ENCODE data around the gene TMCC1.
"Not testable (repeated sequence)": the region's sequence is repeated elsewhere in the genome, so short reads cannot be mapped to it uniquely, and the experiment has no call there.

Gene TMCC1

DNA sequence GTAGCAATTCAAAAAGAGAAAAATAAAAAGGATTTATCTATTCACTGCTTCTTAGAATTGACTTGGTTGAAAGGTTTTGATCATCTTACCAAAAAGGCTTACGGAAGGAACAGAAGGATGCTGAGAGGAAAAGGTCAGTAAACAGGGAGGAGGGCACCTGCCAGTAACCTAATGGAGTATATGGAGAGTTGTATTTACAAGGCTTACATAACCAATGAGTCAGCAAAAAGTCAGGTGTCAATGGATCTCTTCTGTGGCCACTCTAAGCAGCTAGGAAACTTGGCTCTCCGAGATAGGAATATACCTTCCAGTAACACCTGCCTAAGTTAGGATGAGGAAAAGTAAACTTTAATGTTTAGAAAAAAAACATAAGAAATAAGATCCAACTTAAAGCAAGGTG is 206.6 kb downstream of the TMCC1 start:
- DNase-seq (ENCODE audit: low spot score), result peak; percentile 26

DNA sequence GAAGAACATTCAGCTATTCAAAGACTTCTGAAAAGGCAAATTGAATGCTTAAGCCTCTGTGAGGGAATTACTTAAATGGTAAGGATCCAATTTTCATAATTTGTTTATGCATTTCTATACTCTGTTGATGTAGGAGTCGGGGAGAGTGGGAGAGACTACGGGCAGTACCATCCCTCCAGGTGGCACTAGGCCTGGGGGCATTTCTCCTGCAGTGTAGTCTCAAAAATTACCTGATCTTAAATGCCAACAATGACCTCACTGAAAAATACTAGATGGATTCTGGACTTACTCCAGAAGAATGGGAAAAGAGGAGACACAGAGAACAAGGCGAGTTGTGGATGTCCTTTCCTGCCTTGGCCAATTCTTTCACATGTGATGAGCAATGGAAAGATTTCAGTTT is 209.2 kb downstream of the TMCC1 start:
- DNase-seq (ENCODE audit: low spot score), result no peak

DNA sequence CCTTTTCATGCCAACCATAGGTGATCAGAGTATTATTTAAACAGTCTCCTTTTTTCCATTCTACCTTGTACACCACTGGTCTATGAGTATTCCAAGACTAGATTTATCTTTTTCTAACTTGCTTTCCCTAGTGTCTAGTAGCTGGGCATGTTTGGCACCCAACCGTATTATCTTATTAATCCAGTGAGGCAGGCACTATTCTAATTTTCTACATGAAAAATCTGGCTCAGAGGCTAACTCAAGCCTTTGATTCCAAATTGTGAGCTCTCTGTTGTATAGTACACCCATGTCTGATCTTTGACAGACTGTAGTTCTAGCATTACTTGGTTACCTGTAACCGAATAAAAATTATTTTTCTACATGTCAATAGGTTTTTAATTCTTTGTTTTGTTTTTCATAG is 210.3 kb downstream of the TMCC1 start:
- no peak for DNase-seq (ENCODE audit: low spot score)

DNA sequence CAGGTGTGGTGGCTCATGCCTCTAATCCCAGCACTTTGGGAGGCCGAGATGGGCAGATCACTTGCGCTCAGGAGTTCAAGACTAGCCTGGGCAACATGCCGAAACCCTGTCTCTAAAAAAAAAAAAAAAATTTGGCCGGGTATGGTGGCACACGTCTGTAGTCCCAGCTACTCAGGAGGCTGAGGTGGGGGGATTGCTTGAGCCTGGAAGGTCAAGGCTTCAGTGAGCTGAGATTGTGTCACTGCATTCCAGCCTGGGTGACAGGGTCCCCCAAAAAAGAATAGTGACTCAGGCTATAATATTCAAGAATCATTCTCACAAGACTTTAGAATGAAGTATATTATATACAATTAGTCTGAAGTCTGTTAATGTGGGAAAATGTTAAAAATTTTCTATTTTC is 216.5 kb downstream of the TMCC1 start:
- DNase-seq (ENCODE audit: low spot score), result no peak

DNA sequence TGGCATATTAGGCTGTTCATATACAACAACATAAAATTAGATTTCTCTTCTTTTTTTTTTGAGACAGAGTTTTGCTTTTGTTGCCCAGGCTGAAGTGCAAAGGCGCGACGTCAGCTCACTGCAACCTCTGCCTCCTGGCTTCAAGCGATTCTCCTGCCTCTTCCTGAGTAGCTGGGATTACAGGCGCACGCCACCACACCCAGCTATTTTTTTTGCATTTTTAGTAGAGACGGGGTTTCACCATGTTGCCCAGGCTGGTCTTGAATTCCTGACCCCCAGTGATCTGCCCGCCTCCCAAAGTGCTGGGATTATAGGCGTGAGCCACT is 218.8 kb downstream of the TMCC1 start:
- not testable (repeated sequence) for DNase-seq (ENCODE audit: low spot score)

DNA sequence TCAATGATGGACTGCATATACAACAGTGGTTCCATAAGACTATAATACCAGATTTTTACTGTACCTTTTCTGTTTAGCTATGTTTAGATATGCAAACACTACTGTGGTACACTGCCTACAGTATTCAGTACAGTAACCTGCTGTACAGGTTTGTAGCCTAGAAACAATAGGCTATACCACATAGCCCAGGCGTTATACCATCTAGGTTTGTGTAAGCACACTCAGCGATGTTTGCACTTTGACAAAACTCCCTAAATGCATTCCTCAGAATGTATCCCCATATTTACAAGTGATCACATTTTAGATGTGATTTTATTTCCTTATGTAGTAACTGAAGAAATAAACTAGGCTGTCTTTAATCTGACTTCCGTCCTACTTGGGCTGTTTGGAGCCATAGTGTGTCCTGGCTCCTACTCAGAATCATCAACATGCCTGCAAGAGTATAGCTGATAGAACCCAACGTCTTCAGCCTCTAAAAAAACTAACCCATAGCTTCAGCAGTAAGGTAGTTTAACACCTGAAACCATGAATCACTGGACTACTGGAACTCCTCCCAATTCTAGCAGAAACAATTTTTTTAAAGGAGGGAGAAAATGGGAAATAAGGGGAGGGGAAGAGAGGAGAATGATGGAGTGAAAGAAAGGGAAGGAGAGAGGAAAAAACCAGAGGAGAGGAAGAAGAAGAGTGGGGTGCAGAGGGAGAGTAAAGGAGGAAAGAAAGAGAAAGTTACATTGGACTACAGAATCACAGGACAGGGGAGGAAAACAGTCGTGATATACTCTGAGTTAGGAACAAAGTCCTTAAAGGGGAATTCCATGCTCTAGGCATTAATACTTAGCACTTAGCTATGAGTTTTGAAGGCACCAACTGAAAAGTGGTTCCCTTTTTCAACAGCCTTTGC is 219.4 kb downstream of the TMCC1 start:
- DNase-seq (ENCODE audit: low spot score), result no peak

DNA sequence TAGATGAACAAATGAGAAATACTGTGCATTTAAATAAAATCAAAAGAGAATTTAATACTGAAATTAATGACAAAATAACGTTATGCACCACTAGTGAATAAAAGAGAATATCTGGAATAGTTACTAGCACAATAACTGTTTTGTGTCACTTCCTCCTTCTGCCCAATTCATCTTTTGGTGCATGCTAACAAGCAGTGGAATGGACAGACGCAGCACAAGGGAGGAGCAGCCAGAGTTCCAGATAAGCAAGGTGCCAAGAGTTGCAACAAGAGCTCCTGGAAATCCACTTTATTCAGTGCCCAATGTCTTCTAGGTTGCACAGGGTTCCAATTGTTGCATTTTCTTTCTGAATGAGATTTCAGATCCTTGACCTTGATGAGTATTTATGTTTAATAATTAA is 220.5 kb downstream of the TMCC1 start:
- no peak for DNase-seq (ENCODE audit: low spot score)

DNA sequence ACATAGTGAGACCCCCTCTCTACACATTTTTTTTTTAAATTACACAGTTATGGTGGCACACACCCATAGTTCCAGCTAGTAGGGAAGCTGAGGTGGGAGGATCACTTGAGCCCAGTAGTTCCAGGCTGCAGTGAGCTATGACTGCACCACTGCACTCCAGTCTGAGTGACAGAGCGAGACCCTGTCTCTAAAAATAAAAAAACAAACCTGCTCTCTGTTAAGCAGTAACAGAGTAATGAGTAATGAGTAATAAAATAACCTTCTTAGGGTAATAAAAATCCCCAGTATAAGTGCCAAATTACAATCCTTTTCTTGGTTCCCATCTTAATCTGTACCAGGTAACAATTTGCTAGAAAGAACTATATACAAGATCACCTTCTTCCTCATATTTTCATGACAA is 221.1 kb downstream of the TMCC1 start:
- no peak for DNase-seq (ENCODE audit: low spot score)

DNA sequence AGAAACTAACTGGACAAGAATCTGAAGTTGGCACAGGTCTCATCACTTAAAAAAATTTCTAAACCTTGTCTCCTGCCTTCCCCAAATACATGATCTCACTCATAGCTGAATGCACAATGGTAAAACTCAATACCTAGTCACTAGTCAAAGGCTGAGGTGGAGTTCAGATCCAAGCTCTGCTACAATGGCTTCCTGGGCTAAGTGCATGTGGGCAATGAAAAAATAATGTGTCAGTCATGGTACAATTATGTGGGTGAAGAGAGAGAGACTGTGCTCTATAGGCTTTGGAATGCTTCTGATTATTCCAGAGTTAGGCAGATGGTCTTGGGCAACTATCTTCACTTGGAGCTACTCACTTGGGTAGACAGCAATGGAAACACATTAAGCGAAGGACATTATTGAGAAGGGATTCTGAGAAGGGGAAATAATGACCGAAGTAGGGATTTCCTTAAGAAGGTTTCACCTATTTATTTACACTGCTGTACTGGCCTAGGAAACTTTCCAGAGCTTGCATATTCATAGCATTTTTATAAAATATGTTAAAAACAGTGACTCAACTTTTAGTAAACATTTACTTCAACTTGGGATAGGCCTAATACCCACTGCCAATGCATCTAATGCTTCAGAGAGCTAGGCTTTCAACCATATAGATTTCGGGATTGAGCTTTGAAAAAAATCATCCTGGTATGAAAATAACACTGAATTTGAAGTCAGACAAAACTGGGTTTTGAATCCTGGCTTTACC is 228.3 kb downstream of the TMCC1 start:
- DNase-seq (ENCODE audit: low spot score), result peak; percentile 13

DNA sequence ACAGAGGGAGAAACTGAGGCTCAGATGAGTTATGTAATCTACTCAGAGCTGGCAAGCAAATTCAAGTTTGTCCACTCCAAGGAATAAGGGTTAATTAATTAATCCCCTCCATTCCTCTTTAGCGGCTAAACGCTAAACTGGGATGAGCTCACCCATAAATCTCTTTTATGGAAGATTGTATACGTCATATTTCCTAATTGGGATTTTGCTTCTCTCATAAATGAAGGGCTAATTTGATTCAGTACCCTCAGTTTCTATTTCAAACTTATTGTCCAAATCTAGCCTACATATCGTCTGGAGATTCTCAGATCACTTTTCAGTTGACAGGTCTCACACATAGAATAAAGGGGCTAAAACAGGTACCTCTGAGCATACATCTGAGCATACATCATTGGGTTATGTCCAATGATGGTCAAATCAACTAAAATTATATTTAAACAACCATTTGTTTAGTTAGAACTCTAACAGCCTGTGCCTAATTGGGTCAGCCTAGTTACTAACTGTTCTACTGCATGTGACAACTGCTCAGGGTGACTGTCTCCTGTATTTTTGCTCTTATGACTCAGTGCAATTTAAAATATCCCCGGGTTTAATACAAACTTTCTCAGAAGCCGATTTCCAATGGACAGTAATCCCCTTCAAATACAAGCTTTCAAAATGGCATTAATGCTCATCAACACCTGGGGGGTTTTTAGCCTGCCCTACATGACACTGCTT is 229.4 kb downstream of the TMCC1 start:
- DNase-seq (ENCODE audit: low spot score), result no peak

DNA sequence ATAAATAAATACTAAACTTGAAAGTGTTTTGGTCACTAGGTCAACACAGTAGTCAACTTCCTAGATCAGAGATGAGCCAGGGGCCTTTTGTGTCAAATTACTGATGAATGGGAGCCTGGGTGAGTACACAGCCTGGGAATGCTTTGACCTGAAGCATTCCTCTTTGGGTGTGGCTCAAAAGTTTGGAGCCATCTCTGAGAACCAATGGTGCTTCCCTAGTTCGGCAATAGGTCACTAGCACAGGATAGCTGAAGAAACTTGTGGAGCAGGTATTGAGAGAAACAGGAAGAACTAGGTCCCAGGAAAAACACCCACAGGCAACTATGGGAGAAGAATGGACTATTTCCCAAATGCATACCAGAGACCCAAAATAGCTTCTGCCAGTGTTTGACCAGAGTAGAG is 230.5 kb downstream of the TMCC1 start:
- DNase-seq (ENCODE audit: low spot score), result peak; percentile 81

DNA sequence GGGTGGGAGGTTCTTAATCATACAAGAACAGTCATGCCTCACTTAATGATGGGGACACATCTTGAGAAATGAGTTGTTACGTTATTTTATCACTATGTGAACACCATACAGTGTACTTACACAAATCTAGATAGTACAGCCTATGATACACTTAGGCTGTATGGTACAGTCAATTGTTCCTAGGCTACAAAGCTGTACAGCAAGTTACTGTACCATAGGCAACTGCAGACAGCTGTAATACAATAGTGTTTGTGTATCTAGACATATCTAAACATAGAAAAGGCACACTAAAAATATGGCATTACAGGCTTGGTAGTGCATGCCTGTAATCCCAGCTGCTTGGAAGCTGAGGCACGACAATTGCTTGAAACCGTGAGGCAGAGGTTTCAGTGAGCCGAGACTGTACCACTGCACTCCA is 231.3 kb downstream of the TMCC1 start:
- no peak for DNase-seq (ENCODE audit: low spot score)

DNA sequence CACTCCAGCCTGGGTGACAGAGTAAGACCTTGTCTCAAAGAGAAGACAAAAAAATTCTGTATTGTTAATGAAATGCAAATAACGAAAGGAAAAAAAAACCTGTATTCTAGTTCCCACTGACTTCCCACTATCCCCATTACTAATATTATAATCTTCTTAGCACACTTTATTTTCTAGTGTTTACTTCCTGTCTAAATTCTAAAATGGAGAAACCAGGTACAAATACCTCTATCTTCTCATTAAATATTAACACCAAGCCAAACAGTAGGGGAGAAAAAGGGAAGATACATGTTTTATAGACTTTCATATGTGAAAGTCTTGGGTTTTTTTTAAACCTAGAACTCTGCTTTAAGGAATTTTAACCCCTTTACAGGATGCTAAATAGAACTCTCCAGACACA is 231.7 kb downstream of the TMCC1 start:
- DNase-seq (ENCODE audit: low spot score), result no peak

DNA sequence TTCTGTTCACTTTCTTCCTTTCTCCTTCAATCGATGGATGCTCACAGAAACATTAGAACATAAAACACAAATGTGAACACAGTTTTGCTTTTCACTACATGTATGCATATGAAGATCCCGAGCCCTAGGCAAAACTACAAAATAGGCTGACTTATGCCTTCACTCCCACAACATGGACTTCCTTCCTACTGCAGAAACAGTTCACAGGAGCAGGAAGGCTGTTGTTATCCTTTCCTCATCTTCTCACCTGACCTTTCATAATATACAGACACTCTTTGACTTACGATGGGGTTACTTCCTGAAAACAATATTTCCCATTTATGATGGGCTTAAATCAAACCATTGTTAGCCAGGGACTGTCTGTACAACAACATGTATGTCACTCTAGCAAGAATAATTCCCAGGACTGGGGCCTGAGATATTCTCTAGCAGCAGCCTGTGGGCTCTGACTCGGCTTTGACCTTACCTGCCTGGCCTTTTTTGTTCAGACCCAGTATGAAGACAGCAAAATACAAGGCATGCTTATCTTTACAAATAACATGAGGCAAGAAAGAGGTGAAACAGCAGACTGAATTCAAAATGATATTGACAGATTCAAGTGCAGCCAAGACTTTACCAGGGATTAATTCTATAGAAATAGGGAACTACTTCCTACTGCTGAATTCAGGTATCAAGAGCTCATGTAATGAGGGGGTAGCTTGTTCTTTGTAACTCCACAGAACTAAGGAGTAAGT is 235.2 kb downstream of the TMCC1 start:
- DNase-seq (ENCODE audit: low spot score), result no peak

DNA sequence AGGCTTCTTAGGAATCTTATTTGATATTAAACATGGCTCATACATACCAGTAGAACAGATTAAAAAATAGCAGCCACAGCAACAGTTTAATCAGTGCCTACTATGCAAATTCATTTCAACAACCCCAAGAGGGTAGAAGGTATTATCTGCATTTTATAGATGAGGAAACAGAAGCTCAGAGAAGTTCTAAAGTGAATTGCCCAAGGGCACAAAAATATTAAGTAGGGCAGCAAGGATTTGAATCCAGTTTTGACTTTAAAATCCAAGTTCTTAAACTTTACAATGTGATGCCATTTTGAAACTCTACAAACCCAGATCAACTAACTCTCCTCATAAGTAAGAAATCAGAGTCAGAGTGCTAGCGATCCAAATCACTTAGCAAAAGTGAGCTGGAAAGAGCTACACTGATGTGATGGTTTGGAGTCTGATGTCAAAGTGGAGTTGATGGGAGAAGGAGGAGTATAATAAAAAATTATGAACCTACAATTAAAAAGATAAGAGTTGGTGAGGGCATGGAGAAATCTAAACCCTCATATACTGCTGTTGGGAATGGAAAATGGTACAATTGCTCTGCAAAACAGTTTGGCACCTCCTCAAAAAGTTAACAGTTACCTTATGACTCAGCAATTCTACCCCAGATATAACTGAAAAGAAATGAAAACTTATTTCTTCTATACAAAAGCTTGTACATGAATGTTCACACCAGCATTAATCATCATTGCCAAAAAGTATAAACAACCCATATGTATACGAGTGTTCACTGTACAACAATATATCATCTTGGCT is 236.1 kb downstream of the TMCC1 start:
- DNase-seq (ENCODE audit: low spot score), result no peak

DNA sequence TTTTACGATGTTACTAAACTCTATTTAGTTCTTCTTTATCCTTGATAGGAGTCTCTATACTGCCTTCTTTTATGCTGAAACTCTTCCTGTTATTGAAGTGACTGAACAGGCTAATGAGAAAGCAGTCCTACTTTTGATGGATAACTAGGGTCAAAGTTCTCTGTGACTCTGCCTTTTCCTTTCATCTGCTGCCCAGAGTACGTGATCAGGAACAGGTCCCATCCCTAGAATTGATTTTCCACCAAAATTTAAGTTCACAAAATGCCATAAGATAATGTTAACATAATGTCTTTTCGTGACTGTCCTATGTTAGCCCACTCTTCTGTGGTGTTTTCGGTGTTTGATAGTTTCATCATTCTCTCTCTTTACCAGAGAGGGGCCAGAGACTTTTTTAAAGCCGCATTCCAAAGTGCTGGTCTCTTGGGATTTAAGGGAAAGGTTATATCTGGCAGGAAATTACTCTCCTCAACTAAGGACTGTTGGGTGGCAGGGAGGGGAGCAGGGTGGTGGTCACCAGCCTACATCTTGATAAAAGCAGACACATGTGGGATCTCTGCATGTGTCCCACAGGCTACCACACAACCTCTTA is 236.8 kb downstream of the TMCC1 start:
- peak; percentile 35 for DNase-seq (ENCODE audit: low spot score)

DNA sequence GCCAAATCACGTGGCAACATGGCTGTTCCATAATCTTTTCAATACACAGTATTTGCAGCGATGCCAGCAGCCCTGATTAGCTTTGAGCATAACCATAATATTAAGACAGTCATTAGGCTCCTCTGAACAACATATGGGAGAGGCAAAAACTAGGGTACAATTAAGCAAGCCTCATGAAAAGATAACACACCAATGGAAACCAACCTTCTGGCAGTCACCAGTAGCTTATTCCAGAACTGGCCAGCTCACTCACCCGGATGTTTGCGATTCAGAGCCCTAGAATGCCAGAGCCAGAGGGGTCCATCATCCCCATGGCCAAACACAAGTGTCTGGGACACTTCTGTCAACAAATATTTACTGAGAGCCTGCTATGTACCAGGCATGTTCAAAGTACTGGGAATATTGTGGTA is 238.2 kb downstream of the TMCC1 start:
- no peak for DNase-seq (ENCODE audit: low spot score)

DNA sequence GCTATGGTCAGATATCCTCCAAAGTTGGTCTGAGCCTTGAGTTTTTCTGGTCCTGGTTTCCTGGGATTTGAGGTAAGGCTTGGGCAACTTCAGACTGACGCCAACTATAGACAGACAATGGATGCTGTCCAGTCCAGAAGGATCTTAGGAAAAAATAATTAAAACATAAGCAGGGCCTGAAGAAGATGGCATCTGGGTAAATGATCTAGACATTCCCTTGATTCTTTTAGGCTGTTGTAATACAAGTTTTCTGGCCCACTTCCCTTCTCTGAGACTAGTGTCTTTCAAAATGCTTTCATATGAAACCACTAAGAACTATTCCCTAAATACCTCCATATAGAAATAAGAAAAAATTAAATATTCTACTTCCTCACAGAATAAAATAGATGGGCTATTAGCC is 239.4 kb downstream of the TMCC1 start:
- DNase-seq (ENCODE audit: low spot score), result no peak

DNA sequence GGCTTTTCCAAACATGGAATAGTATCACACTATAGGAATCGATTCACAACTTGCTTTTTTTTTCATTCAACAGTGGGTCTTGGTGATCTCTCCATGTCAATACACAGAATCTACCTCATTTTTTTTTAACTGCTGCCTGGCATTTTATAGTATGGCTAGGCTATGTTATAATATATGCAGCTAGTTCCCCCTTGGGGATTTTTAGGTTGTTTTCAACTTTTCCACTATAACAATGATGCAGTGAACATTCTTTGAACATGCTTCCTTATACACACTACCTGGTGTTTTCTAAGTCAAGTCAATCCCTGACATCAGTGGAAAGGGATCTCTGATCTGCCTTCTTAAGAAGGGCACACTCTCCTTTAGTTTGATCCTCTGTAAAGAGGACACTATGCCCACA is 240.5 kb downstream of the TMCC1 start:
- DNase-seq (ENCODE audit: low spot score), result no peak

DNA sequence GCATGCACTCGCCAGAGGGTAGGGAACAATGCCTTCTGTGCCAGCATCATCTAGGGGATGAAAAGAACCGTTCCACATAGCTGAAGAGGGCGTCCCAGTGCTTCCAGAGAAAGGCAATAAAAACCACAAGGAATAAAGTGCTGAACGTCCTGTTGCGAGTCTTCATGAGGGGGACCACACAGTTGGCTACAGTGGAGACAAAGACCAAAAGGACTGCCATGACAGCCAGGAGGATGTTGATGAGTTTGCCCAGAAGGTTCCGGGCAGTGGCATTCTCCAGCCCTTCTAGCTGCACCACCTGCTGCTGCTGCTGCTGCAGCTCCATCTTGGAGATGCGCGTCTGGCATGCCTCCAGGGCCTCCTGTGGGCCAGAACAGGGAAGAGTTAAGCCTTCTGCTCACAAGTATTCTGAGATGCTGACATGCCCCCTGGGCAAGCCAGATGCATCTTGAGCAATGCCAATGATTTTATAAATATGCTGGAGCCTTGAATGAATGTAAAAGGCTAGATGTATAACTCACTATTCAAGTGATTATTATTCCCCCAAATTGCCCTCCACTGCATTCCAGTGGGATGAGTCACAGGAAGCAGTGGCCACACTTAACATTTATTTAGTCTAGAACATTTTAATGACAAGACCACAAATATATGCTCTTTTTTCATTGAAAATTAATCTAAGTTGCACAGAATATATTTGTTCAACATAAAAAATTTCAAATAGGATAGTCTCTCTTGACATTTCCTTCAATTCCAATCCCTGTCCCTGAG is 241.9 kb downstream of the TMCC1 start:
- peak; percentile 60 for DNase-seq (ENCODE audit: low spot score)

Measured in SW480 (cell line).